Neuronal stem cell (in vitro differentiated cells): Measurements from ENCODE around the gene SPR.

Experiments used
- DNase-seq: peaks from one replicate; pipeline ENCODE4 v3.0.0-alpha.2; 2013; ENCODE audit warnings: low spot score
- H2AFZ ChIP-seq: one replicate; pipeline ENCODE4 v1.6.1; 2013; ENCODE audit warnings: mild to moderate bottlenecking, low read length, inconsistent platforms
- H2AK5ac ChIP-seq: 2 replicates; pipeline ENCODE4 v1.6.1; 2013; ENCODE audit warnings: low read depth, mild to moderate bottlenecking, inconsistent platforms, low read length, moderate library complexity, mixed read lengths
- H2BK120ac ChIP-seq: 2 replicates; pipeline ENCODE4 v1.6.1; 2013; ENCODE audit warnings: low read depth, mild to moderate bottlenecking, inconsistent platforms, low read length, moderate library complexity, mixed read lengths
- H2BK12ac ChIP-seq: one replicate; pipeline ENCODE4 v1.6.1; 2013; ENCODE audit warnings: low read length, inconsistent platforms
- H2BK15ac ChIP-seq: 2 replicates; pipeline ENCODE4 v1.6.1; 2013; ENCODE audit warnings: mild to moderate bottlenecking, low read length, inconsistent platforms, mixed read lengths
- H2BK5ac ChIP-seq: one replicate; pipeline ENCODE4 v1.6.1; 2013; ENCODE audit warnings: inconsistent platforms, mild to moderate bottlenecking, low read length, moderate library complexity
- H3K14ac ChIP-seq: one replicate; pipeline ENCODE4 v1.6.1; 2013; ENCODE audit warnings: low read length, inconsistent platforms
- H3K18ac ChIP-seq: 2 replicates; pipeline ENCODE4 v1.6.1; 2013; ENCODE audit warnings: low read length, inconsistent platforms
- H3K23ac ChIP-seq: 2 replicates; pipeline ENCODE4 v1.6.1; 2013; ENCODE audit warnings: low read depth, mild to moderate bottlenecking, mixed read lengths, low read length, inconsistent platforms; ENCODE audit not compliant: poor library complexity
- H3K27ac ChIP-seq: replicated peaks from 3 replicates; pipeline ENCODE4 v1.5.1; 2013; ENCODE audit warnings: low read length, inconsistent platforms
- H3K27me3 ChIP-seq, 3 experiments: 2 replicates each; pipeline ENCODE4 v1.6.1; 2013; ENCODE audit warnings: low read length in 3 of 3, mild to moderate bottlenecking in 2 of 3, inconsistent platforms in 1 of 3, low read depth in 1 of 3, mixed read lengths in 1 of 3, moderate library complexity in 1 of 3; ENCODE audit not compliant: control insufficient read depth in 3 of 3, insufficient read depth in 3 of 3
- H3K36me3 ChIP-seq, 2 donors: replicated peaks in 1 of 2; 2 replicates each; pipeline ENCODE4 v1.6.1; 2013; ENCODE audit warnings: low read length in 2 of 2; ENCODE audit not compliant: control insufficient read depth in 2 of 2, insufficient read depth in 2 of 2
- H3K4ac ChIP-seq: 2 replicates; pipeline ENCODE4 v1.6.1; 2013; ENCODE audit warnings: inconsistent platforms, mild to moderate bottlenecking, low read length, moderate library complexity
- H3K4me1 ChIP-seq, 2 donors: 1 replicate in 1 of 2; 2 replicates in 1 of 2; pipeline ENCODE4 v1.6.1; 2013; ENCODE audit warnings: low read length in 2 of 2, low read depth in 1 of 2; ENCODE audit not compliant: control insufficient read depth in 2 of 2, insufficient read depth in 1 of 2
- H3K4me2 ChIP-seq: one replicate; pipeline ENCODE4 v1.6.1; 2013; ENCODE audit warnings: mild to moderate bottlenecking, low read length, inconsistent platforms; ENCODE audit not compliant: insufficient read depth, poor library complexity, severe bottlenecking
- H3K4me3 ChIP-seq, 2 donors: 2 replicates each; pipeline ENCODE4 v1.5.1; 2013; ENCODE audit warnings: low read length in 2 of 2, mild to moderate bottlenecking in 2 of 2, inconsistent platforms in 1 of 2, moderate library complexity in 1 of 2
- H3K79me1 ChIP-seq: one replicate; pipeline ENCODE4 v1.6.1; 2013; ENCODE audit warnings: low read depth, mild to moderate bottlenecking, inconsistent platforms, low read length, moderate library complexity
- H3K9ac ChIP-seq: one replicate; pipeline ENCODE4 v1.6.1; 2013; ENCODE audit warnings: mild to moderate bottlenecking, low read depth, low read length, inconsistent platforms; ENCODE audit not compliant: poor library complexity
- H3K9me3 ChIP-seq, 2 donors: replicated peaks in 1 of 2; 2 replicates each; pipeline versions ENCODE3 to v1.6.1; 2013; ENCODE audit warnings: low read length in 2 of 2, mild to moderate bottlenecking in 2 of 2, inconsistent platforms in 1 of 2, low read depth in 1 of 2, mixed read lengths in 1 of 2, moderate library complexity in 1 of 2; ENCODE audit not compliant: control insufficient read depth in 2 of 2, insufficient read depth in 1 of 2
- H4K8ac ChIP-seq: one replicate; pipeline ENCODE4 v1.6.1; 2013; ENCODE audit warnings: low read depth, mild to moderate bottlenecking, inconsistent platforms, low read length, moderate library complexity
- H4K91ac ChIP-seq: one replicate; pipeline ENCODE4 v1.6.1; 2013; ENCODE audit warnings: low read length, low read depth, mild to moderate bottlenecking, inconsistent platforms; ENCODE audit not compliant: poor library complexity
- WGBS, 2 donors: extraction: QIAGEN DNeasy Blood & Tissue Kit; methylation state at CpG; one replicate each; pipeline ENCODE4 v1.1.7; 2013; ENCODE audit warnings: missing lambda C conversion rate in 2 of 2, mixed read lengths in 1 of 2; ENCODE audit not compliant: insufficient read length in 2 of 2, insufficient replicate concordance in 1 of 2; ENCODE audit errors: extremely low coverage in 2 of 2; 5-methylcytosine and 5-hydroxymethylcytosine counted together

Gene SPR

GRCh38 chr2:72932045-72932740 lies 45.0 kb downstream of the SPR start:
- no peak overlapping the region for H3K27ac ChIP-seq
- H3K79me1 ChIP-seq: no peaks in the 10 kb centered on the region
- H3K4me2 ChIP-seq: no peak overlapping the region
- H4K91ac ChIP-seq: no peak overlapping the region
- H3K4ac ChIP-seq: no peak overlapping the region
- no peak overlapping the region for H2BK5ac ChIP-seq
- H3K36me3 ChIP-seq: peaks cover 0 to 2% of the 10 kb centered on the region in 2 donors
- peak overlapping the region; percentile 21 for H3K9ac ChIP-seq
- no peak for DNase-seq
- peaks cover 0 to 2% of the 10 kb centered on the region in 2 donors for H3K4me1 ChIP-seq
- H3K23ac ChIP-seq: no peak overlapping the region
- H3K4me3 ChIP-seq: no peak overlapping the region
- no peak overlapping the region for H3K14ac ChIP-seq
- no peak overlapping the region for H2AFZ ChIP-seq
- H3K27me3 ChIP-seq: peaks cover 0 to 100% (median 22%) of the 10 kb centered on the region in 3 experiments
- H2AK5ac ChIP-seq: no peak overlapping the region
- H2BK12ac ChIP-seq: no peak overlapping the region
- no CpG with 5 or more reads among the region's 5 CpGs for WGBS, 2 donors
- H4K8ac ChIP-seq: no peak overlapping the region
- H2BK120ac ChIP-seq: no peak overlapping the region
- H3K18ac ChIP-seq: no peak overlapping the region
- no peaks in the 10 kb centered on the region for H3K9me3 ChIP-seq
- H2BK15ac ChIP-seq: no peak overlapping the region

GRCh38 chr2:72932805-72933204 lies 45.6 kb downstream of the SPR start:
- no CpG with 5 or more reads among the region's 4 CpGs for WGBS, 2 donors
- no peak overlapping the region for H2BK12ac ChIP-seq
- no peak overlapping the region for H3K18ac ChIP-seq
- H3K4me3 ChIP-seq: no peak overlapping the region
- H3K9ac ChIP-seq: no peak overlapping the region
- H3K79me1 ChIP-seq: no peaks in the 10 kb centered on the region
- peaks cover 0 to 2% of the 10 kb centered on the region in 2 donors for H3K36me3 ChIP-seq
- no peak overlapping the region for H2BK5ac ChIP-seq
- peaks cover 0 to 98% (median 15%) of the 10 kb centered on the region in 3 experiments for H3K27me3 ChIP-seq
- no peak overlapping the region for H4K91ac ChIP-seq
- no peak overlapping the region for H3K14ac ChIP-seq
- H3K27ac ChIP-seq: no peak overlapping the region
- H4K8ac ChIP-seq: no peak overlapping the region
- no peak overlapping the region for H2AFZ ChIP-seq
- no peak overlapping the region for H2BK120ac ChIP-seq
- H3K4ac ChIP-seq: no peak overlapping the region
- no peaks in the 10 kb centered on the region for H3K9me3 ChIP-seq
- peaks cover 0 to 2% of the 10 kb centered on the region in 2 donors for H3K4me1 ChIP-seq
- H3K23ac ChIP-seq: no peak overlapping the region
- H2AK5ac ChIP-seq: no peak overlapping the region
- H3K4me2 ChIP-seq: no peak overlapping the region
- no peak overlapping the region for H2BK15ac ChIP-seq
- DNase-seq: no peak

- Histone ChIP-seq H2BK15ac (no peak overlapping the region), H3K9me3 (no peaks in the 10 kb centered on the region), H4K91ac (no peak overlapping the region), H3K4me1 (peaks cover 0 to 2% of the 10 kb centered on the region in 2 donors), H3K9ac (no peak overlapping the region), H2BK12ac (no peak overlapping the region), H2AK5ac (no peak overlapping the region), H3K4me3 (no peak overlapping the region), H3K79me1 (no peaks in the 10 kb centered on the region), H2AFZ (no peak overlapping the region), H2BK120ac (no peak overlapping the region), H3K18ac (no peak overlapping the region), H3K14ac (no peak overlapping the region), H4K8ac (no peak overlapping the region), H2BK5ac (no peak overlapping the region), H3K4ac (no peak overlapping the region), H3K27me3 (peaks cover 0 to 97% (median 11%) of the 10 kb centered on the region in 3 experiments), H3K27ac (no peak overlapping the region), H3K4me2 (no peak overlapping the region), H3K23ac (no peak overlapping the region), H3K36me3 (peaks cover 0 to 2% of the 10 kb centered on the region in 2 donors)
- no CpG with 5 or more reads among the region's 5 CpGs for WGBS, 2 donors
- DNase-seq: no peak
Observed at GRCh38 chr2:72933207-72933606, 46.0 kb downstream of the SPR start.

GRCh38 chr2:72933646-72934151 lies 46.5 kb downstream of the SPR start:
- peaks cover 0 to 2% of the 10 kb centered on the region in 2 donors for H3K36me3 ChIP-seq
- WGBS, 2 donors: no CpG with 5 or more reads among the region's 12 CpGs
- no peak overlapping the region for H3K4me2 ChIP-seq
- H3K9me3 ChIP-seq: no peaks in the 10 kb centered on the region
- H3K79me1 ChIP-seq: no peaks in the 10 kb centered on the region
- no peak overlapping the region for H2BK120ac ChIP-seq
- no peak overlapping the region for H3K27ac ChIP-seq
- no peak overlapping the region for H3K9ac ChIP-seq
- H2BK15ac ChIP-seq: no peak overlapping the region
- H3K14ac ChIP-seq: no peak overlapping the region
- no peak overlapping the region for H3K4me3 ChIP-seq
- no peak overlapping the region for H2AFZ ChIP-seq
- H3K4ac ChIP-seq: no peak overlapping the region
- H3K27me3 ChIP-seq: peaks cover 0 to 92% (median 8%) of the 10 kb centered on the region in 3 experiments
- no peak for DNase-seq
- no peak overlapping the region for H3K23ac ChIP-seq
- no peak overlapping the region for H4K91ac ChIP-seq
- H4K8ac ChIP-seq: no peak overlapping the region
- H2BK5ac ChIP-seq: no peak overlapping the region
- H2BK12ac ChIP-seq: no peak overlapping the region
- peak overlapping the region; percentile 23 for H2AK5ac ChIP-seq
- peaks cover 0 to 2% of the 10 kb centered on the region in 2 donors for H3K4me1 ChIP-seq
- peak overlapping the region; percentile 23 for H3K18ac ChIP-seq
